Neural cell (in vitro differentiated cells): ENCODE data around the gene THBS1. TPM values are rescaled to one million over a fixed set of nuclear protein-coding genes. Genes with fewer than 3 reads are reported as not detected.

ENCODE experiments used
- H2AFZ ChIP-seq: fragments of 200-600, 300-800 bp; sonication (generic), shearing (Covaris generic); 2 replicates; pipeline ENCODE4 v1.6.0; 2014; ENCODE audit warnings: low read depth, mild to moderate bottlenecking, antibody characterized with exemption, low read length, moderate library complexity
- H3F3A ChIP-seq: fragments of 200-600 bp; shearing (Covaris generic); 2 replicates; pipeline ENCODE4 v1.6.1; 2016; ENCODE audit warnings: mild to moderate bottlenecking, moderate library complexity, mixed read lengths, antibody characterized with exemption, low read length; ENCODE audit not compliant: insufficient read depth, poor library complexity, severe bottlenecking
- H3K27ac ChIP-seq: fragments of 200-600, 300-800 bp; sonication (generic), shearing (Covaris generic); 2 replicates; pipeline ENCODE4 v1.5.1; 2014; ENCODE audit warnings: mild to moderate bottlenecking, low read length, moderate library complexity
- H3K27me3 ChIP-seq: fragments of 300-800, 200-600 bp; sonication (generic), shearing (Covaris generic); 2 replicates; pipeline ENCODE4 v1.6.0; 2014; ENCODE audit warnings: mild to moderate bottlenecking, low read depth, low read length, moderate library complexity; ENCODE audit not compliant: insufficient read depth
- H3K36me3 ChIP-seq: fragments of 300-800, 200-600 bp; sonication (generic), shearing (Covaris generic); 2 replicates; pipeline ENCODE4 v1.5.1; 2014; ENCODE audit warnings: mild to moderate bottlenecking, antibody characterized with exemption, low read length, moderate library complexity; ENCODE audit not compliant: insufficient read depth
- H3K4me2 ChIP-seq: fragments of 300-800, 200-600 bp; sonication (generic), shearing (Covaris generic); 2 replicates; pipeline ENCODE4 v1.6.0; 2014; ENCODE audit warnings: mild to moderate bottlenecking, low read length
- H3K4me3 ChIP-seq: fragments of 300-800, 200-600 bp; sonication (generic), shearing (Covaris generic); 2 replicates; pipeline ENCODE4 v1.5.1; 2014; ENCODE audit warnings: mild to moderate bottlenecking, low read length, moderate library complexity
- H3K79me2 ChIP-seq: fragments of 200-600 bp; shearing (Covaris generic); replicated peaks from 2 replicates; pipeline ENCODE4 v1.6.0; 2014; ENCODE audit warnings: mild to moderate bottlenecking, low read length, moderate library complexity; ENCODE audit not compliant: insufficient read depth
- H3K9ac ChIP-seq: fragments of 300-800, 200-600 bp; sonication (generic), shearing (Covaris generic); 2 replicates; pipeline ENCODE4 v1.6.1; 2016; ENCODE audit warnings: mild to moderate bottlenecking, low read length, mixed read lengths
- H3K9me2 ChIP-seq: fragments of 200-600 bp; shearing (Covaris generic); 2 replicates; pipeline ENCODE4 v1.6.1; 2016; ENCODE audit warnings: mild to moderate bottlenecking, low read length, mixed read lengths; ENCODE audit not compliant: insufficient read depth
- H3K9me3 ChIP-seq: fragments of 200-600, 300-800 bp; sonication (generic), shearing (Covaris generic); 2 replicates; pipeline ENCODE4 v1.6.1; 2016; ENCODE audit warnings: mild to moderate bottlenecking, mixed run types, low read length, moderate library complexity, mixed read lengths
- H4K20me1 ChIP-seq: fragments of 200-600 bp; shearing (Covaris generic); 2 replicates; pipeline ENCODE4 v1.6.1; 2016; ENCODE audit warnings: mild to moderate bottlenecking, mixed run types; ENCODE audit not compliant: insufficient read depth
- EZH2 ChIP-seq: fragments of 200-600, 300-800 bp; shearing (Covaris generic), sonication (generic); IDR thresholded peaks from 2 replicates; pipeline ENCODE4 v1.6.1; 2014; ENCODE audit warnings: antibody characterized with exemption, low read length, borderline replicate concordance, mild to moderate bottlenecking; ENCODE audit not compliant: insufficient read depth, poor library complexity, severe bottlenecking
- MXI1 ChIP-seq: fragments of 450-650 bp; conservative IDR thresholded peaks from 2 replicates; pipeline ENCODE4 v1.6.1; 2014; ENCODE audit warnings: antibody characterized with exemption, mild to moderate bottlenecking; ENCODE audit not compliant: poor library complexity, severe bottlenecking
- POLR2AphosphoS5 ChIP-seq: IDR thresholded peaks from 2 replicates; pipeline ENCODE4 v1.6.1; 2012
- SMC3 ChIP-seq: fragments of 450-650 bp; conservative IDR thresholded peaks from 2 replicates; pipeline ENCODE4 v1.6.1; 2014; ENCODE audit warnings: antibody characterized with exemption, mild to moderate bottlenecking, moderate library complexity; ENCODE audit not compliant: poor library complexity
- TAF1 ChIP-seq: IDR thresholded peaks from 2 replicates; pipeline ENCODE4 v1.6.1; 2012; ENCODE audit warnings: low read depth
- polyA plus RNA-seq: library from polyadenylated mRNA; depleted of rRNA; stranded (reverse); fragments of >200 nt; gene quantifications from 2 replicates; pipeline ENCODE4 v1.2.3, GENCODE V29; 2014
- TF ChIP-seq, protein P1 (sequence below): fragments of 450-650 bp; IDR thresholded peaks from 2 replicates; pipeline ENCODE4 v1.5.1; 2014; ENCODE audit warnings: antibody characterized with exemption, mild to moderate bottlenecking, moderate library complexity; ENCODE audit not compliant: poor library complexity, severe bottlenecking
- TF ChIP-seq, protein P2 (sequence below): IDR thresholded peaks from 2 replicates; pipeline ENCODE4 v1.6.1; 2012; ENCODE audit warnings: borderline replicate concordance

Gene THBS1
- polyA plus RNA-seq, 1 donor from 2014 or later = 0.22 TPM

DNA sequence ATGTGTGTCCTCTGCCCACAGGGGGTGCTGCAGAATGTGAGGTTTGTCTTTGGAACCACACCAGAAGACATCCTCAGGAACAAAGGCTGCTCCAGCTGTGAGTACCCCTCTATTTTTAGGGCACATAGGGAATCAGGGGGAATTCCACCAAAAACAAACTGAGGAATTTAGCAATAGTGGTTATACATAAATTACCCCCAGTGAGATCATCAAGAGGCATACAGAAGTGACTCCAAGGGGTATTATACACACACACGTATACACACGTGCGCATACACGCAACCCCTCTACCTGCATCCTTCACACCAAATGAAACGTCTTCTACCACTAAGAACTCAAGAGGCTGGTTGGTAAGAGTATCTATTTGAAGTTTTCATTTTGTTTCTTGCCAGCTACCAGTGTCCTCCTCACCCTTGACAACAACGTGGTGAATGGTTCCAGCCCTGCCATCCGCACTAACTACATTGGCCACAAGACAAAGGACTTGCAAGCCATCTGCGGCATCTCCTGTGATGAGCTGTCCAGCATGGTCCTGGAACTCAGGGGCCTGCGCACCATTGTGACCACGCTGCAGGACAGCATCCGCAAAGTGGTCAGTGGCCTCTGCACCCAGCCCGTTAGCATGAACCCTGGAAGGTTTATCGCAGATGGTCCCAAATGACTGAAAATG is 2.9 kb downstream of the THBS1 start:
- no peaks in the 10 kb centered on the region for H3F3A ChIP-seq
- no peak overlapping the region for H3K4me2 ChIP-seq
- TF ChIP-seq EZH2 (no peak), POLR2AphosphoS5 (no peak)
- peaks cover 4% of the 10 kb centered on the region for H3K79me2 ChIP-seq
- H3K4me3 ChIP-seq = no peak overlapping the region
- H3K27me3 ChIP-seq = peaks cover 31% of the 10 kb centered on the region
- H2AFZ ChIP-seq = no peak overlapping the region
- H3K9ac ChIP-seq = no peak overlapping the region
- no peaks in the 10 kb centered on the region for H3K36me3 ChIP-seq
- no peak overlapping the region for H3K27ac ChIP-seq
- no peaks in the 10 kb centered on the region for H4K20me1 ChIP-seq
- H3K9me2 ChIP-seq = no peaks in the 10 kb centered on the region
- no peaks in the 10 kb centered on the region for H3K9me3 ChIP-seq

DNA sequence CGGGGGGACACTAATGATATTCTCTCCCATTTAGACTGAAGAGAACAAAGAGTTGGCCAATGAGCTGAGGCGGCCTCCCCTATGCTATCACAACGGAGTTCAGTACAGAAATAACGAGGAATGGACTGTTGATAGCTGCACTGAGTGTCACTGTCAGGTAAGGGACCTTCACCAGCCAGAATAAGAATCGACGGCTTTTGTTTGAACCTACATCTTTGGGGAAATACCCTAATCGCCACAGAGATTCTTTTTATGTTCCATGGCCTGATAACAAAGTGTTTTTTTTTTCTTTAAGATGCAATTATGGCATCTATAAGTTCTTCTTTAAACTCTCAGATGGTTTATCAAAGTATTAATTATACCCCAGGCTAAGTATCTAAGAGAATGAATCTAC is 3.4 kb downstream of the THBS1 start:
- H3K36me3 ChIP-seq = no peaks in the 10 kb centered on the region
- H3K4me2 ChIP-seq = no peak overlapping the region
- H3K9me2 ChIP-seq = no peaks in the 10 kb centered on the region
- TF ChIP-seq MXI1 = no peak
- H3K27ac ChIP-seq = no peak overlapping the region
- H3K4me3 ChIP-seq = no peak overlapping the region
- no peaks in the 10 kb centered on the region for H3F3A ChIP-seq
- H3K27me3 ChIP-seq = peaks cover 25% of the 10 kb centered on the region
- no peak overlapping the region for H2AFZ ChIP-seq
- no peak overlapping the region for H3K9ac ChIP-seq
- H3K9me3 ChIP-seq = no peaks in the 10 kb centered on the region
- no peaks in the 10 kb centered on the region for H4K20me1 ChIP-seq
- H3K79me2 ChIP-seq = peaks cover 4% of the 10 kb centered on the region

DNA sequence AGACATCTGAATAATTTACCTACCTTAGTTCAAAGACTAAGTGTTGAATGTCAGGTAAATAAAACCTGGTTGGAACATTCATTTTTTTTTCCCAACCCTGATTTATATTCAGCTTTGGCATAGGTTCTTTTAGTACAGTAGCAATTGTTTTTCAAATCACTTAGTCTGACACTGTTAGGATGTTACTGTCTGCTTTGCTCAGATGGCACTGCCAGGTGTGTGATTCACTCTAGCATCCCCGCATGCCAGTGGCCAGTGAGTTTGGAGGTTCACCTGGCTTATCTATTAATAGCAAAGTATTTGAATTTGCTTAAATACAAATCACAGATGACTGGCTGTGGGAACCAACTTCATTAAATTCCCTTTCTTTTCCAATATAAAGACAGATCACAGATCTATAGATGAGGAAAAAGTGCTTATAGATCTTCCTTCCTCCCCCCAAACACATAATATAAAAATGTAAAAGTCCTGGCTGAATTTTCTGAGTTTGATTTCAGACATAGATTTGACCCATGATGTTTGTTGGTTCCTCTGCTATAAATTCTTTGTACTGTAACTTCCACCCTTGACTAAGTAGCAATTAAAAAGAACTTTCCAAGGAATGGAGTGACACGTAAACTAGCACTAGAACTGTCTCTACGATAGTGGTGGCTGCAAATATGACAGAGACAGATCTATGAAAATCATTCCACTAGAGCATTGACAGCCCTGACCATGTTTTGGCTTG is 3.9 kb downstream of the THBS1 start:
- no peak overlapping the region for H3K9ac ChIP-seq
- H3K79me2 ChIP-seq = peaks cover 2% of the 10 kb centered on the region
- H3K9me3 ChIP-seq = no peaks in the 10 kb centered on the region
- H3K9me2 ChIP-seq = no peaks in the 10 kb centered on the region
- H2AFZ ChIP-seq = no peak overlapping the region
- H3K27me3 ChIP-seq = peaks cover 20% of the 10 kb centered on the region
- no peak overlapping the region for H3K27ac ChIP-seq
- H4K20me1 ChIP-seq = no peaks in the 10 kb centered on the region
- H3K36me3 ChIP-seq = no peaks in the 10 kb centered on the region
- H3F3A ChIP-seq = no peaks in the 10 kb centered on the region
- H3K4me3 ChIP-seq = no peak overlapping the region
- TF ChIP-seq SMC3 (no peak), POLR2AphosphoS5 (no peak), TAF1 (no peak), EZH2 (no peak)
- TF ChIP-seq, protein P1, sequence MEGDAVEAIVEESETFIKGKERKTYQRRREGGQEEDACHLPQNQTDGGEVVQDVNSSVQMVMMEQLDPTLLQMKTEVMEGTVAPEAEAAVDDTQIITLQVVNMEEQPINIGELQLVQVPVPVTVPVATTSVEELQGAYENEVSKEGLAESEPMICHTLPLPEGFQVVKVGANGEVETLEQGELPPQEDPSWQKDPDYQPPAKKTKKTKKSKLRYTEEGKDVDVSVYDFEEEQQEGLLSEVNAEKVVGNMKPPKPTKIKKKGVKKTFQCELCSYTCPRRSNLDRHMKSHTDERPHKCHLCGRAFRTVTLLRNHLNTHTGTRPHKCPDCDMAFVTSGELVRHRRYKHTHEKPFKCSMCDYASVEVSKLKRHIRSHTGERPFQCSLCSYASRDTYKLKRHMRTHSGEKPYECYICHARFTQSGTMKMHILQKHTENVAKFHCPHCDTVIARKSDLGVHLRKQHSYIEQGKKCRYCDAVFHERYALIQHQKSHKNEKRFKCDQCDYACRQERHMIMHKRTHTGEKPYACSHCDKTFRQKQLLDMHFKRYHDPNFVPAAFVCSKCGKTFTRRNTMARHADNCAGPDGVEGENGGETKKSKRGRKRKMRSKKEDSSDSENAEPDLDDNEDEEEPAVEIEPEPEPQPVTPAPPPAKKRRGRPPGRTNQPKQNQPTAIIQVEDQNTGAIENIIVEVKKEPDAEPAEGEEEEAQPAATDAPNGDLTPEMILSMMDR = no peak
- TF ChIP-seq, protein P2, sequence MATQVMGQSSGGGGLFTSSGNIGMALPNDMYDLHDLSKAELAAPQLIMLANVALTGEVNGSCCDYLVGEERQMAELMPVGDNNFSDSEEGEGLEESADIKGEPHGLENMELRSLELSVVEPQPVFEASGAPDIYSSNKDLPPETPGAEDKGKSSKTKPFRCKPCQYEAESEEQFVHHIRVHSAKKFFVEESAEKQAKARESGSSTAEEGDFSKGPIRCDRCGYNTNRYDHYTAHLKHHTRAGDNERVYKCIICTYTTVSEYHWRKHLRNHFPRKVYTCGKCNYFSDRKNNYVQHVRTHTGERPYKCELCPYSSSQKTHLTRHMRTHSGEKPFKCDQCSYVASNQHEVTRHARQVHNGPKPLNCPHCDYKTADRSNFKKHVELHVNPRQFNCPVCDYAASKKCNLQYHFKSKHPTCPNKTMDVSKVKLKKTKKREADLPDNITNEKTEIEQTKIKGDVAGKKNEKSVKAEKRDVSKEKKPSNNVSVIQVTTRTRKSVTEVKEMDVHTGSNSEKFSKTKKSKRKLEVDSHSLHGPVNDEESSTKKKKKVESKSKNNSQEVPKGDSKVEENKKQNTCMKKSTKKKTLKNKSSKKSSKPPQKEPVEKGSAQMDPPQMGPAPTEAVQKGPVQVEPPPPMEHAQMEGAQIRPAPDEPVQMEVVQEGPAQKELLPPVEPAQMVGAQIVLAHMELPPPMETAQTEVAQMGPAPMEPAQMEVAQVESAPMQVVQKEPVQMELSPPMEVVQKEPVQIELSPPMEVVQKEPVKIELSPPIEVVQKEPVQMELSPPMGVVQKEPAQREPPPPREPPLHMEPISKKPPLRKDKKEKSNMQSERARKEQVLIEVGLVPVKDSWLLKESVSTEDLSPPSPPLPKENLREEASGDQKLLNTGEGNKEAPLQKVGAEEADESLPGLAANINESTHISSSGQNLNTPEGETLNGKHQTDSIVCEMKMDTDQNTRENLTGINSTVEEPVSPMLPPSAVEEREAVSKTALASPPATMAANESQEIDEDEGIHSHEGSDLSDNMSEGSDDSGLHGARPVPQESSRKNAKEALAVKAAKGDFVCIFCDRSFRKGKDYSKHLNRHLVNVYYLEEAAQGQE = no peak
- no peak overlapping the region for H3K4me2 ChIP-seq
